GM12892 (cell line): ENCODE results near the gene HLA-A.
"Not testable (repeated sequence)": the region's sequence is repeated elsewhere in the genome, so short reads cannot be mapped to it uniquely, and the experiment has no call there.

Experiments
- DNase-seq: peaks from one replicate; pipeline ENCODE4 v3.0.0; 2011; ENCODE audit not compliant: insufficient read length
- FAIRE-seq: peaks from 2 replicates; lab custom pipeline; 2011; peaks lifted over from hg19 to GRCh38; lab: Jason Lieb, UNC
- POLR2A ChIP-seq: IDR thresholded peaks from 2 replicates; pipeline ENCODE4 v1.6.1; 2011; ENCODE audit warnings: low read depth, low read length, control low read depth
- POLR2AphosphoS5 ChIP-seq: IDR thresholded peaks from 2 replicates; pipeline ENCODE4 v1.6.1; 2011; ENCODE audit warnings: low read depth, low read length, control low read depth
- TAF1 ChIP-seq: IDR thresholded peaks from 2 replicates; pipeline ENCODE4 v1.6.1; 2011; ENCODE audit warnings: low read depth, mild to moderate bottlenecking, control low read depth, low read length, borderline replicate concordance

The HLA-A gene

GRCh38 chr6:29977425-29977727, 35.0 kb downstream of the HLA-A start:
- no peak for FAIRE-seq
- TF ChIP-seq POLR2A (no peak), TAF1 (no peak), POLR2AphosphoS5 (no peak)
- no peak for DNase-seq

DNA sequence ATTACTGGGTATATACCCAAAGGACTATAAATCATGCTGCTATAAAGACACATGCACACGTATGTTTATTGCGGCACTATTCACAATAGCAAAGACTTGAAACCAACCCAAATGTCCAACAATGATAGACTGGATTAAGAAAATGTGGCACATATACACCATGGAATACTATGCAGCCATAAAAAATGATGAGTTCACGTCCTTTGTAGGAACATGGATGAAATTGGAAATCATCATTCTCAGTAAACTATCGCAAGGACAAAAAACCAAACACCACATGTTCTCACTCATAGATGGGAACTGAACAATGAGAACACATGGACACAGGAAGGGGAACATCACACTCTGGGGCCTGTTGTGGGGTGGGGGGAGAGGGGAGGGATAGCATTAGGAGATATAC, 37.7 kb downstream of the HLA-A start:
- not testable (repeated sequence) for FAIRE-seq, DNase-seq

DNA sequence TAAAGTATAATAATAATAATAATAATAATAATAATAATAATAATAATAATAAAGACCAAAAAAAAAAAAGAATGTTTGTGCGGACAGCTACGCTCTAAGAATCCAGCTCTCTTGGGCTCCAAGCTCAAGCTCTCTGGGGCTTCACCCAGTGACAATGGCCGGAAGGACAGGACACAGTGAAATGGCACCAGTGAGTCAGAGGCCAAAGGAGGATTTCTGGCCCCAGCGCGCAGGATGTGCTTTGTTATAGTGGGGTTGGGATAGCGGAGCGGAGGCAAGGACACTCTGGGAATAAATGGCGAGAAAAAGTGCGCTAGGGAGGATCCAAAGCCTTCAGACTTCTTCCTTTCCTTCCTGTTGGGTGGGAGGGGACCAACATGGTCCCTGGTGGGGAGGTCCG, 38.2 kb downstream of the HLA-A start:
- TF ChIP-seq POLR2A = no peak
- TF ChIP-seq TAF1 = no peak
- TF ChIP-seq POLR2AphosphoS5 = no peak
- DNase-seq (no peak), FAIRE-seq (no peak)

- TF ChIP-seq POLR2A (no peak), TAF1 (no peak), POLR2AphosphoS5 (no peak)
- FAIRE-seq (no peak), DNase-seq (no peak)
These were observed 39.0 kb downstream of the HLA-A start for GRCh38 chr6:29981211-29981812.

GRCh38 chr6:29982097-29982496, 39.8 kb downstream of the HLA-A start:
- FAIRE-seq (no peak), DNase-seq (no peak)
- TF ChIP-seq TAF1 (no peak), POLR2AphosphoS5 (no peak), POLR2A (no peak)

DNA sequence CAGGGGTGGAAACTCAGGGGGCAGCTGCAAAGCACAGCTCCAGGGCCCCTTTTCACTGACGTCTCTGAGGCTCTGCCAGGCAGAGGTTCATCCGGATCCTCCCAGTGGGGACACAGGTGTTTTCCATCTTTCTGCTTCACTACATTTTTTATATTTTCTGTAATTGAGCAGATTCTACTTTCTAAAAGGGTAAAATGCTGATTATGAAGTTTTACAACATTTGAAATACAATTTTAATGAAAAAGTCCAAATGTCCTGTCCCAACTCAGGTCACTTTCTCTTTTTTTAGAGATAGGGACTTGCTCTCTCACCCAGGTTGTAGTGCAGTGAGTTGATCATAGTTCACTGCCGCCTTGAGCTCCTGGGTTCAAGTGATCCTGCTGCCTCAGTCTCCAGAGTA, 41.9 kb downstream of the HLA-A start:
- TF ChIP-seq TAF1 (no peak), POLR2AphosphoS5 (no peak), POLR2A (no peak)
- no peak for FAIRE-seq

GRCh38 chr6:29984992-29985391, 42.7 kb downstream of the HLA-A start:
- FAIRE-seq = no peak
- DNase-seq = no peak
- no peak for TF ChIP-seq POLR2A
- no peak for TF ChIP-seq POLR2AphosphoS5
- no peak for TF ChIP-seq TAF1

More for the DNA sequence above, 41.9 kb downstream of the HLA-A start:
- no peak for DNase-seq

GRCh38 chr6:29986179-29986781, 43.9 kb downstream of the HLA-A start:
- FAIRE-seq = no peak
- no peak for DNase-seq
- TF ChIP-seq TAF1 = no peak
- no peak for TF ChIP-seq POLR2AphosphoS5
- no peak for TF ChIP-seq POLR2A

DNA sequence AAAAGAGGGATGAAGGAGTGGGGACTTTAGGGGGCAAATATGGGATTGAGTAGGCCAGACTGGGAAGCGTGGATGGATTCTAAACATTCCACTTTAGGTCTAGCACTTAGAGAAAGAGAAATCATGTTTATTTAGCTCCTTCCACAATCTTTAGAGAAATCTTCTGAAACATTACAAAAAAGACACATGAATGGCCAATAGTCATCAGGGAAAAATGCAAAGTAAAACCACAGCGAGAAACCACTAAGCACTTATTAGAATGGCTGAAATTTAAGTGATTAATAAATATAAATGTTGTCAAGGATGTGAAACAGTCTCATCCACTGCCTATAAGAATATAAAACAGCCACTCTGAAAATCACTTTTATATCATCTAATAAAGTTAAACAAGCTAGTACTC, 46.9 kb downstream of the HLA-A start:
- DNase-seq = no peak
- FAIRE-seq = no peak
- TF ChIP-seq POLR2AphosphoS5 = no peak
- TF ChIP-seq TAF1 = no peak
- no peak for TF ChIP-seq POLR2A

GRCh38 chr6:29990931-29991330, 48.6 kb downstream of the HLA-A start:
- TF ChIP-seq POLR2A = no peak
- TF ChIP-seq POLR2AphosphoS5 = no peak
- TF ChIP-seq TAF1 = no peak
- no peak for FAIRE-seq
- DNase-seq = no peak

DNA sequence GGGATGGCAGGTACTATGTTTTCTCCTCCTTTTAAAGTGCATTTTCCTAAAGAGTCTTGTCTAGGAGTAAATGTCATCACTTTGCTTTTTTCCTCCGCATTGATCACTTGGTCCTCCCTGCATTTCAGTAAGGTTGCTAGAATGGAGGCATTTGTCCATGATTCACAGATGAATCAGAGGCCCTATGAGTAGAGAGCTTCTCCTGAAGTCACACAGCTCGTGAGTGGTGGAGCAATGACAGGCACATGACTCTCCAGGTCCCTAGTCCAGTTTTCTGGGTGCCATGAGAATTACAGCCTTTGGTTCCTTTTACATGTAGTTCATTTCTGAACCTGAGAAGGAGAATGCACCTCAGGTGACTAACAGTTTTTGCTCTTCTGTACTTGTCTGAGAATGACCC, 50.5 kb downstream of the HLA-A start:
- DNase-seq (no peak), FAIRE-seq (no peak)
- TF ChIP-seq TAF1 = no peak
- TF ChIP-seq POLR2AphosphoS5 = no peak
- no peak for TF ChIP-seq POLR2A

DNA sequence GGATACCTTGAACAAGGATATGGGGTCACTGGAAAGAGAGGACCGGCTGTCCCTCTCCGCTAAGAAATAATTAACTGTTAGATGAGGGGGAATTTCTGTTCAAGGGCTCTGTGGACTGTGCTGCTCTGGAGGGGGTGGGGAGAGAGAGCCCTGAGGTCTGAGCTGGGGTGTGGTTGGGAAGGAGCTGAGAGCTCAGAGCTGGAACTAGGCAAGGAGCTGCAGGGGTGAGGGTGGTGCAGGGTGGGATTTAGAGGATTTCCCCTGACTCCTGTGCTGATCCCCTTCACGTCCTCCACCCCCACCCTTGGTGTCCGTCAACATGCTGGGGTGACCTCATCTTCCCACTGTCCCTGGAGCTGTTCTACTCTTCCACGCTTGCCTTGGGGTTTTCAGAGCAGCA, 52.5 kb downstream of the HLA-A start:
- DNase-seq (no peak), FAIRE-seq (no peak)
- TF ChIP-seq TAF1 (no peak), POLR2AphosphoS5 (no peak), POLR2A (no peak)

GRCh38 chr6:29995340-29995777, 53.0 kb downstream of the HLA-A start:
- FAIRE-seq = no peak
- no peak for TF ChIP-seq TAF1
- TF ChIP-seq POLR2AphosphoS5 = no peak
- no peak for TF ChIP-seq POLR2A
- no peak for DNase-seq
